GM23338 (cell line): Measurements from ENCODE around the gene HOXA9. TPM values are rescaled to one million over a fixed set of nuclear protein-coding genes. Genes with fewer than 3 reads are reported as not detected.

Experiments
- ATAC-seq: fragments of 200-7000 bp; cut with Tn5 transposase; 3 replicates; pipeline ENCODE4 v1.9.1; 2020
- DNase-seq: peaks from one replicate; pipeline ENCODE4 v3.0.0-alpha.2; 2015; ENCODE audit warnings: low spot score
- H2AFZ ChIP-seq: fragments of 200-600 bp; sonication (generic); 2 replicates; pipeline ENCODE4 v1.8.0; 2016; ENCODE audit warnings: antibody characterized with exemption, mild to moderate bottlenecking, moderate library complexity
- H3F3A ChIP-seq: fragments of 200-600 bp; sonication (generic); replicated peaks from 2 replicates; pipeline ENCODE4 v1.8.0; 2017; ENCODE audit warnings: antibody characterized with exemption, mixed run types, low read depth
- H3K27ac ChIP-seq: fragments of 200-600 bp; sonication (generic); 2 replicates; pipeline ENCODE4 v1.6.1; 2016; ENCODE audit warnings: low read depth
- H3K27me3 ChIP-seq: fragments of 200-600 bp; sonication (generic); 2 replicates; pipeline ENCODE4 v1.8.0; 2016; ENCODE audit warnings: mild to moderate bottlenecking, mixed run types, moderate library complexity; ENCODE audit not compliant: insufficient read depth
- H3K36me3 ChIP-seq: fragments of 200-600 bp; sonication (generic); 2 replicates; pipeline ENCODE4 v1.8.0; 2016; ENCODE audit warnings: mild to moderate bottlenecking; ENCODE audit not compliant: insufficient read depth
- H3K4me1 ChIP-seq: fragments of 200-600 bp; sonication (generic); 2 replicates; pipeline ENCODE4 v1.8.0; 2016; ENCODE audit warnings: mild to moderate bottlenecking, moderate library complexity; ENCODE audit not compliant: insufficient read depth
- H3K4me2 ChIP-seq: fragments of 200-600 bp; sonication (generic); 2 replicates; pipeline ENCODE4 v1.7.1; 2017; ENCODE audit warnings: mixed run types
- H3K4me3 ChIP-seq: fragments of 200-600 bp; sonication (generic); 2 replicates; pipeline ENCODE4 v1.6.1; 2016; ENCODE audit warnings: mixed run types
- H3K79me2 ChIP-seq: fragments of 200-600 bp; sonication (generic); replicated peaks from 2 replicates; pipeline ENCODE4 v1.8.0; 2017; ENCODE audit warnings: mild to moderate bottlenecking; ENCODE audit not compliant: insufficient read depth
- H3K9me2 ChIP-seq: fragments of 200-600 bp; sonication (generic); 2 replicates; pipeline ENCODE4 v1.8.0; 2017; ENCODE audit not compliant: insufficient read depth
- H4K20me1 ChIP-seq: fragments of 200-600 bp; sonication (generic); replicated peaks from 2 replicates; pipeline ENCODE4 v1.8.0; 2017; ENCODE audit warnings: mild to moderate bottlenecking; ENCODE audit not compliant: insufficient read depth
- H3K27ac Mint-ChIP-seq: 2 replicates; pipeline ENCODE4 v1.8.0; 2020; ENCODE audit warnings: inconsistent platforms, mild to moderate bottlenecking, moderate library complexity, mixed read lengths
- H3K27me3 Mint-ChIP-seq: 3 replicates; pipeline ENCODE4 v1.8.0; 2022; ENCODE audit warnings: low read depth, mild to moderate bottlenecking, moderate library complexity, mixed read lengths, inconsistent platforms; ENCODE audit not compliant: insufficient read depth, poor library complexity
- H3K36me3 Mint-ChIP-seq: 3 replicates; pipeline ENCODE4 v1.8.0; 2021; ENCODE audit warnings: low read depth, mild to moderate bottlenecking, inconsistent platforms, moderate library complexity, mixed read lengths
- H3K4me1 Mint-ChIP-seq: 3 replicates; pipeline ENCODE4 v1.8.0; 2020; ENCODE audit warnings: mild to moderate bottlenecking, inconsistent platforms, mixed read lengths
- H3K4me3 Mint-ChIP-seq: 3 replicates; pipeline ENCODE4 v1.8.0; 2021; ENCODE audit warnings: moderate library complexity, mild to moderate bottlenecking, inconsistent platforms, mixed read lengths
- H3K9me3 Mint-ChIP-seq: 3 replicates; pipeline ENCODE4 v1.8.0; 2020; ENCODE audit warnings: moderate library complexity, mild to moderate bottlenecking, inconsistent platforms, mixed read lengths
- EZH2 ChIP-seq: fragments of 200-600 bp; sonication (generic); IDR thresholded peaks from one replicate; pipeline ENCODE4 v1.8.0; 2017; ENCODE audit warnings: antibody characterized with exemption, mild to moderate bottlenecking, low read depth; ENCODE audit not compliant: unreplicated experiment
- EZH2phosphoT487 ChIP-seq: fragments of 200-600 bp; sonication (generic); IDR thresholded peaks from one replicate; pipeline ENCODE4 v1.8.1; 2018; ENCODE audit warnings: antibody characterized with exemption; ENCODE audit not compliant: unreplicated experiment
- ZNF114 ChIP-seq: fragments of 250-450 bp; sonication (Bioruptor Pico); IDR thresholded peaks from 2 replicates; pipeline ENCODE4 v1.5.0; 2020; ENCODE audit warnings: mild to moderate bottlenecking, moderate library complexity
- ZNF331 ChIP-seq: fragments of 250-450 bp; sonication (Bioruptor Pico); IDR thresholded peaks from 2 replicates; pipeline ENCODE4 v1.5.0; 2020; ENCODE audit warnings: low read depth, mild to moderate bottlenecking, moderate library complexity
- polyA plus RNA-seq: library from polyadenylated mRNA; unstranded; fragments of >200 nt; fragmentation: Nextera tagmentation; extraction: Ambion mirVana; gene quantifications from 2 replicates; pipeline ENCODE4 v1.2.1, GENCODE V29; 2016
- total RNA-seq: library from RNA; depleted of rRNA; stranded (reverse); fragments of >200 nt; shearing (Covaris generic); gene quantifications from 2 replicates; pipeline ENCODE4 v1.2.3, GENCODE V29; 2014
- TF ChIP-seq, protein P1 (sequence below): fragments of 250-450 bp; sonication (Bioruptor Pico); IDR thresholded peaks from 2 replicates; pipeline ENCODE4 v1.5.0; 2020; ENCODE audit warnings: mild to moderate bottlenecking, moderate library complexity

HOXA9 gene
- total and polyA plus RNA-seq, 2 experiments from 2014 or later, result not detected

DNA sequence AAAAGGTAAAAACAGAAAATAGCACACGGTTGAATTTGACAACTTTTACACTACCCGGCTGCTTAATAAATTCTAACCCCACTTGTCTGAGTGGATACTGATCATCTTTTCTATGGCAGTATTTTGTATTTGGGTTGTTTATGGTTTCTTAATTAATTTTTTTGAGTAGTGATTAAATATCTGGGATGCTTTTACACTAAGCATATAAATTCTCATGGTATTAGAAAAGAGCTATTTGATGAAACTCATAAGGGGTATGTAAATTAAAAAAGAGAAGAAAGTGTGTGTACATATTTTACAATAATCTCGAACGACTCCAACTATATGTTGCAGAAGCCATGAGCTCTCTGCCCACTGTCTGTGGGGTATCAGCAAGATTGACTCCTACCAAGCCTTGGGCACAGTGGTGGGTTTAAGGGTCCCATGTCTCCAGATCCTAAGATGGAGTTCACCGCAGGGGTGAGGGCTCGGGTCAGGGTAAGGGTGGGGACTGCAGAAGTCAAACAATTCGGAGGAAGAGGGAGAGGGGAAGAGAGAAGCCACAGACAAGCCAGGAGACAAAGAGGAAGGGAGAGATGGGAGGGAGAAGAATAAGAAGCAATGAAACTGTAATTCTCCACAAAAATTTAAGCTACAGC lies 42.1 kb upstream of the HOXA9 start:
- Mint-ChIP-seq H3K27me3 (peaks cover 100% of the 10 kb centered on the region), H3K4me1 (peaks cover 10% of the 10 kb centered on the region), H3K36me3 (no peaks in the 10 kb centered on the region), H3K27ac (no peak overlapping the region), H3K9me3 (no peaks in the 10 kb centered on the region; the same call in 2 of the 3 replicates), H3K4me3 (no peak overlapping the region)
- no peaks in the 10 kb centered on the region for H3K79me2 ChIP-seq
- no peaks in the 10 kb centered on the region for H3K36me3 ChIP-seq
- no peak for DNase-seq
- H2AFZ ChIP-seq, result no peak overlapping the region
- H3K4me2 ChIP-seq, result no peak overlapping the region
- H3K27me3 ChIP-seq, result peaks cover 100% of the 10 kb centered on the region
- no peaks in the 10 kb centered on the region for H3K9me2 ChIP-seq
- H3K27ac ChIP-seq, result no peak overlapping the region
- no peak overlapping the region for H3K4me3 ChIP-seq
- TF ChIP-seq ZNF331 (no peak), ZNF114 (CRISPR knock-in tag) (no peak), EZH2phosphoT487 (peak; percentile 12), EZH2 (peak; percentile 72)
- TF ChIP-seq, protein P1, sequence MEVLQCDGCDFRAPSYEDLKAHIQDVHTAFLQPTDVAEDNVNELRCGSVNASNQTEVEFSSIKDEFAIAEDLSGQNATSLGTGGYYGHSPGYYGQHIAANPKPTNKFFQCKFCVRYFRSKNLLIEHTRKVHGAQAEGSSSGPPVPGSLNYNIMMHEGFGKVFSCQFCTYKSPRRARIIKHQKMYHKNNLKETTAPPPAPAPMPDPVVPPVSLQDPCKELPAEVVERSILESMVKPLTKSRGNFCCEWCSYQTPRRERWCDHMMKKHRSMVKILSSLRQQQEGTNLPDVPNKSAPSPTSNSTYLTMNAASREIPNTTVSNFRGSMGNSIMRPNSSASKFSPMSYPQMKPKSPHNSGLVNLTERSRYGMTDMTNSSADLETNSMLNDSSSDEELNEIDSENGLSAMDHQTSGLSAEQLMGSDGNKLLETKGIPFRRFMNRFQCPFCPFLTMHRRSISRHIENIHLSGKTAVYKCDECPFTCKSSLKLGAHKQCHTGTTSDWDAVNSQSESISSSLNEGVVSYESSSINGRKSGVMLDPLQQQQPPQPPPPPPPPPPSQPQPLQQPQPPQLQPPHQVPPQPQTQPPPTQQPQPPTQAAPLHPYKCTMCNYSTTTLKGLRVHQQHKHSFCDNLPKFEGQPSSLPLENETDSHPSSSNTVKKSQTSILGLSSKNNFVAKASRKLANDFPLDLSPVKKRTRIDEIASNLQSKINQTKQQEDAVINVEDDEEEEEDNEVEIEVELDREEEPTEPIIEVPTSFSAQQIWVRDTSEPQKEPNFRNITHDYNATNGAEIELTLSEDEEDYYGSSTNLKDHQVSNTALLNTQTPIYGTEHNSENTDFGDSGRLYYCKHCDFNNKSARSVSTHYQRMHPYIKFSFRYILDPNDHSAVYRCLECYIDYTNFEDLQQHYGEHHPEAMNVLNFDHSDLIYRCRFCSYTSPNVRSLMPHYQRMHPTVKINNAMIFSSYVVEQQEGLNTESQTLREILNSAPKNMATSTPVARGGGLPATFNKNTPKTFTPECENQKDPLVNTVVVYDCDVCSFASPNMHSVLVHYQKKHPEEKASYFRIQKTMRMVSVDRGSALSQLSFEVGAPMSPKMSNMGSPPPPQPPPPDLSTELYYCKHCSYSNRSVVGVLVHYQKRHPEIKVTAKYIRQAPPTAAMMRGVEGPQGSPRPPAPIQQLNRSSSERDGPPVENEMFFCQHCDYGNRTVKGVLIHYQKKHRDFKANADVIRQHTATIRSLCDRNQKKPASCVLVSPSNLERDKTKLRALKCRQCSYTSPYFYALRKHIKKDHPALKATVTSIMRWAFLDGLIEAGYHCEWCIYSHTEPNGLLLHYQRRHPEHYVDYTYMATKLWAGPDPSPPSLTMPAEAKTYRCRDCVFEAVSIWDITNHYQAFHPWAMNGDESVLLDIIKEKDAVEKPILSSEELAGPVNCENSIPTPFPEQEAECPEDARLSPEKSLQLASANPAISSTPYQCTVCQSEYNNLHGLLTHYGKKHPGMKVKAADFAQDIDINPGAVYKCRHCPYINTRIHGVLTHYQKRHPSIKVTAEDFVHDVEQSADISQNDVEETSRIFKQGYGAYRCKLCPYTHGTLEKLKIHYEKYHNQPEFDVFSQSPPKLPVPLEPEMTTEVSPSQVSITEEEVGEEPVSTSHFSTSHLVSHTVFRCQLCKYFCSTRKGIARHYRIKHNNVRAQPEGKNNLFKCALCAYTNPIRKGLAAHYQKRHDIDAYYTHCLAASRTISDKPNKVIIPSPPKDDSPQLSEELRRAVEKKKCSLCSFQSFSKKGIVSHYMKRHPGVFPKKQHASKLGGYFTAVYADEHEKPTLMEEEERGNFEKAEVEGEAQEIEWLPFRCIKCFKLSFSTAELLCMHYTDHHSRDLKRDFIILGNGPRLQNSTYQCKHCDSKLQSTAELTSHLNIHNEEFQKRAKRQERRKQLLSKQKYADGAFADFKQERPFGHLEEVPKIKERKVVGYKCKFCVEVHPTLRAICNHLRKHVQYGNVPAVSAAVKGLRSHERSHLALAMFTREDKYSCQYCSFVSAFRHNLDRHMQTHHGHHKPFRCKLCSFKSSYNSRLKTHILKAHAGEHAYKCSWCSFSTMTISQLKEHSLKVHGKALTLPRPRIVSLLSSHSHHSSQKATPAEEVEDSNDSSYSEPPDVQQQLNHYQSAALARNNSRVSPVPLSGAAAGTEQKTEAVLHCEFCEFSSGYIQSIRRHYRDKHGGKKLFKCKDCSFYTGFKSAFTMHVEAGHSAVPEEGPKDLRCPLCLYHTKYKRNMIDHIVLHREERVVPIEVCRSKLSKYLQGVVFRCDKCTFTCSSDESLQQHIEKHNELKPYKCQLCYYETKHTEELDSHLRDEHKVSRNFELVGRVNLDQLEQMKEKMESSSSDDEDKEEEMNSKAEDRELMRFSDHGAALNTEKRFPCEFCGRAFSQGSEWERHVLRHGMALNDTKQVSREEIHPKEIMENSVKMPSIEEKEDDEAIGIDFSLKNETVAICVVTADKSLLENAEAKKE (CRISPR knock-in tag), result no peak
- H3K4me1 ChIP-seq, result peaks cover 24% of the 10 kb centered on the region; the same call in 1 of the 2 replicates
- H3F3A ChIP-seq, result peaks cover 51% of the 10 kb centered on the region
- ATAC-seq, result no peak
- H4K20me1 ChIP-seq, result peaks cover 50% of the 10 kb centered on the region
